SU-DHL-6 (cell line): ENCODE measurements around the gene DNMT1.
"Not testable (repeated sequence)": the region's sequence is repeated elsewhere in the genome, so short reads cannot be mapped to it uniquely, and the experiment has no call there.

Experiments used
- EZH2phosphoT487 ChIP-seq: fragments of 200-600 bp; sonication (generic), shearing (Covaris generic); conservative IDR thresholded peaks from 2 replicates; pipeline ENCODE4 v1.6.1; 2018; ENCODE audit warnings: mild to moderate bottlenecking, antibody characterized with exemption, low read length, moderate library complexity, mixed read lengths
- TF ChIP-seq, protein P1 (sequence below): fragments of 200-600 bp; sonication (generic); IDR thresholded peaks from one replicate; pipeline ENCODE4 v1.5.1; 2017; ENCODE audit warnings: antibody characterized with exemption, mild to moderate bottlenecking, low read length, moderate library complexity; ENCODE audit not compliant: insufficient read depth, poor library complexity, severe bottlenecking

DNA sequence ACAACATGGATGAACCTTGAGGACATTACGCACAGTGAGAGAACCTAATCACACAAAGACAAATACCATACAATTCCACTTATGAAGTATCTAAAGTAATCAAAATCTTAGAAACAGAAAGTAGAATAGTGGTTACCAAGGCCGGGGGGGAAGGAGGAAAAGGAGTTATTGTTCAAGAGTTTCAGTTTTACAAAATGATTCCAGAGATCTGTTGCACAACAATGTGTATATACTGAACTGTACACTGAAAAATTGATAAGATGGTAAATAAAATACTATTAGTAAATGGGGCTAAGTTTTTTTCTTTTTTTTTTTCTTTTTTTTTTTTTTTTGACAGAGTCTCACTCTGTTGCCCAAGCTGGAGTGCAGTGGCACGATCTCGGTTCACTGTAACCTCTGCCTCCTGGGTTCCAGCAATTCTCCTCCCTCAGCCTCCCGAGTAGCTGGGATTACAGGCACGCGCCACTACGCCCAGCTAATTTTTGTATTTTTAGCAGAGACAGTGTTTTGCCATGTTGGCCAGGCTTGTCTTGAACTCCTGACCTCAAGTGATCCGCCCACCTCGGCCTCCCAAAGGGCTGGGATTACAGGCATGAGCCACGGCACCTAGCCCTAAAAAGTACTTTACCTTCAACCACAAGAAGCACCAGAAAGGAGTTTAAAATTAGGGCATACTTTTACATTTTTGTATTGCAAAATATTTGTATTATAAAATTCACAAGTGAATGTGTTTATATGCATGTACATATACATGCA is 4.3 kb upstream of the DNMT1 start:
- TF ChIP-seq, protein P1, sequence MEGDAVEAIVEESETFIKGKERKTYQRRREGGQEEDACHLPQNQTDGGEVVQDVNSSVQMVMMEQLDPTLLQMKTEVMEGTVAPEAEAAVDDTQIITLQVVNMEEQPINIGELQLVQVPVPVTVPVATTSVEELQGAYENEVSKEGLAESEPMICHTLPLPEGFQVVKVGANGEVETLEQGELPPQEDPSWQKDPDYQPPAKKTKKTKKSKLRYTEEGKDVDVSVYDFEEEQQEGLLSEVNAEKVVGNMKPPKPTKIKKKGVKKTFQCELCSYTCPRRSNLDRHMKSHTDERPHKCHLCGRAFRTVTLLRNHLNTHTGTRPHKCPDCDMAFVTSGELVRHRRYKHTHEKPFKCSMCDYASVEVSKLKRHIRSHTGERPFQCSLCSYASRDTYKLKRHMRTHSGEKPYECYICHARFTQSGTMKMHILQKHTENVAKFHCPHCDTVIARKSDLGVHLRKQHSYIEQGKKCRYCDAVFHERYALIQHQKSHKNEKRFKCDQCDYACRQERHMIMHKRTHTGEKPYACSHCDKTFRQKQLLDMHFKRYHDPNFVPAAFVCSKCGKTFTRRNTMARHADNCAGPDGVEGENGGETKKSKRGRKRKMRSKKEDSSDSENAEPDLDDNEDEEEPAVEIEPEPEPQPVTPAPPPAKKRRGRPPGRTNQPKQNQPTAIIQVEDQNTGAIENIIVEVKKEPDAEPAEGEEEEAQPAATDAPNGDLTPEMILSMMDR = not testable (repeated sequence)
- not testable (repeated sequence) for TF ChIP-seq EZH2phosphoT487
